Superior temporal gyrus (tissue), 1 donor: ENCODE data around the gene KLHDC4.
"Not testable (repeated sequence)": the region's sequence is repeated elsewhere in the genome, so short reads cannot be mapped to it uniquely, and the experiment has no call there.

Source experiments
- DNase-seq: peaks from one replicate; pipeline ENCODE4 v3.0.0-alpha.2; 2016; ENCODE audit errors: extremely low spot score

Gene KLHDC4

DNA sequence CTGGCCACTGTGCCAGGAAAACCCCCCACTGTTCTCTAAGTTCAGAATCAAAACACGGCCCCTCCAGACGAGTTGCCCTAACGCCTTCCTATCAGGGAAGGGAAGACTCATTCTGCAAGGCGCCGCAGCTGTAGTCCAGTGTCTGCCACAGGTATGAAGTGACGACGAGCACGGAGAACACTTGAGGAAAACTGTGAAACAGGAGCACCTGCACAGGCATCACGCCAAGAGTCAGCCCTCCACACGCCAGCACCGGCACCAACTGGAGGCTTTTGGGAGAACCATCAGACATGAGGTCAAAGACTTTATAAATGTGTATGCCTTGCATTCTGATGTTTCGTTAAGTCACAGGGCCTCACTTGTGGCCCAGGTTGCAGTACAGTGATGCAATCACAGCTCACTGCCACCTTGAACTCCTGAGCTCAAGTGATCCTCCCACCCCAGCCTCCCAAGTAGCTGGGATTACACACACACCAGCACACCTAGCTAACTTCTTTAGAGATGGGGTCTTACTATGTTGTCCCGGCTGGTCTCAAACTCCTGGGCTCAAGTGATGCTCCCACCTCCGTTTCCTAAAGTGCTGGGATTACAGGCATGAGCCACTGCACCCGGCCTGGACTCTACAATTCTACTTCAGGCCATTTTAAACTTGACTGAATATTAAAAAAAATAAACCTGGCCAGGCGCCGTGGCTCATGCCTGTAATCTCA lies 22.9 kb downstream of the KLHDC4 start:
- DNase-seq = no peak

DNA sequence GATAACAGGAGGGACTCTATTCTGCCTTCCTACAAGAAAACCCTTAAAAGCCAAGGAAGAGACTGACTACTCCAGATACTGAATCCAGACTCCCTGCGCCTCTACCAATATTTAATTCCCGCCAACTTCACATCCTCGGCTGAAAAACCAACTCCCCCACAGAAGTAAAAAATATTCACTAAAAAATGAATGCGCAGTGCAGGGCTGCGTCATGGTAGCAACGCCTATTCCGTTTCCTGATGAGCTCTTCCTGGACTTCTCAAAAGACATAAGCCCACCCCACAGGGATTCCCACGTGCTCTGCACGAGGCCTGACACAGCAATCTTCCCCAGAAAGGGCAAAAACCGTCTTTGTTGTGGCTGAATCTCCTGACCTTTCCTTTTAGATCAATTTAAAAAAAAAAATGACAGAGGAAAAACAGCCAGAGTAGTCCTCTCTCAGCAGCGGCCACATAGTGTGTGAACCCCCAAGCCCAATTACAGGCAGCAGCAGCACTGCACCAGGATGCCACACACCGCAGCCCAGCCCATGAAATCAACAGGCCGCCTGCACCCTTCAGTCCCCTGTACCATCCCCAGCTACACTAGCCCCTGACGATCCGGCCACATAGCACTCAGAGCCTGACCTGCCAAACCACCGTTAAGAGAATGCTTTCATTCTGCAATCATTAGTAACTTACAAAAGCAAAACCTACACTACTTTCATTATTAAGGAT lies 23.9 kb downstream of the KLHDC4 start:
- DNase-seq = no peak

DNA sequence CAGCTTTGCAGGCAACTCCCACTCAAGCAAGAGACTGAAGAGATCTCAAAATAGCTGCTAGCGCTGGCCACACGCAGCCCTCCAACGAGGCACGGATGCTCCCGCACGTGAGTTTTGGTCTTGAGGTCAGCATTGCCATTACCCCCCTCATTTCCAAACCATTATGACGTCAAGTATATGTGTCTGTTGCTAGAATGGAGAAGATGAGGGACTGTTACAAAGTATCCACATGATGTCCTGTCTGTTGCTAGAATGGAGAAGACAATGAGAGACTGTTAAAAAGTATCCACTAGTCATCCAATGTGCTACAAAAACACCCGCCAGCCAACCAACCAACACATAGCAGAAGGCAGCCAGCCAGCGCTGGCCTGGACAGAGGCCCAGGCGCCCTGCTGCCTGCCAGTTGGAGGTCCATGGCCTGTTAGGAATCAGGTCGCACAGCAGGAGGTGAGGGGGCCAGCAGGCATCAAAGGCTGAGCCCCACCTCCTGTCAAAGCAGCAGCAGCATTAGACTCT lies 24.8 kb downstream of the KLHDC4 start:
- peak; percentile 88 for DNase-seq

DNA sequence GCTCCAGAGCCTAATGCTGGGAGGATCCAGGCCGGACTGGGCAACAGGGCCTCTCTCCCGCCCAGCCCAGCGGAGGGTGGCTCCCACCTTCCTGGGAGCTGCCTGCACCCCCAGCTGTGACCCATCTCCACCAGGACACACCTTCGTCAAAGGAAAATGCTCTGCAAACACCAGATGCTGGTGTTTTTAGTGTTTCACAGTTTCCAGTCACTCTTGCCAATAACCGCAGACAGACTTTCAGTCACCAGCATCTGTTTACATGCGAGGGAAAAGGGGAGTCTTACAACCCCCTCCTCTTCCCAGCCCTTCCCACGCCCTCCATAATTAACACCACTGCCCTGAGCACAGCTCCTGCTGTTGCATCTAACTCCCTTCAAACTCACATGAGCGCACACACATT lies 25.3 kb downstream of the KLHDC4 start:
- no peak for DNase-seq

DNA sequence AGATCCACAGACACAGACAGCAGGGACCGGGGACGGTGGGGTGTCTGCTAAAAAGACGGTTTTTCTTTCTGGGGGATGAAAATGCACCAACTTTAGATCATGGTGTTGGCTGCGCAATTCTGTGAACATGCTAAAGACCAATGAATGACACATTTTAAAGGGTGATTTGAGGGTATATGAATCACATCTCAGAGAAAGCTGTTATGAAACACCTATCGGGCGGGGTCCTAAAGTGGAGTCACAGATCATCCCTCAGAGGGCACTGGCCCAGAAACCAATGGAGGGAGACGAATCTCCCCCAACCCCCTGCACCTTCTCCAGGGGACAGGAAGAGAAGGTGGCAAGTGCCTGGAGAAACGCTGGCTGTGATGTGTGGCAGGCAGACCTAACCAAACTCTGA lies 26.0 kb downstream of the KLHDC4 start:
- no peak for DNase-seq

DNA sequence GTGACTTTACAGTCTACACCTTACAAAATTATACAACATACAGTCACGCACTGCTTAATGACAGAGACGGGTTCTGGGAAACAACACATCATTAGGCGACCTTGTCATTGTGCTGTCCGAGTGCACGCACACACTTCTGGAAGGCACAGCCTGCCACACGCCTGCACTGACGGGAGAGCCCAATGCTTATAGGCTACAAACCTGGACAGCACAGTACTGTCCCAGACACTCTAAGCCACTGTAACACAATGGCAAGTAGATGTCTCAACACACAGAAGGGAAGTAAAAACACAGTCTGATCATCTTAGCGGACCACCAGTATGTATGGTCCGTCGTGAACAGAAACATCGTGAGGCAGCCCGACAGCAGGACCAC lies 29.8 kb downstream of the KLHDC4 start:
- DNase-seq = no peak

DNA sequence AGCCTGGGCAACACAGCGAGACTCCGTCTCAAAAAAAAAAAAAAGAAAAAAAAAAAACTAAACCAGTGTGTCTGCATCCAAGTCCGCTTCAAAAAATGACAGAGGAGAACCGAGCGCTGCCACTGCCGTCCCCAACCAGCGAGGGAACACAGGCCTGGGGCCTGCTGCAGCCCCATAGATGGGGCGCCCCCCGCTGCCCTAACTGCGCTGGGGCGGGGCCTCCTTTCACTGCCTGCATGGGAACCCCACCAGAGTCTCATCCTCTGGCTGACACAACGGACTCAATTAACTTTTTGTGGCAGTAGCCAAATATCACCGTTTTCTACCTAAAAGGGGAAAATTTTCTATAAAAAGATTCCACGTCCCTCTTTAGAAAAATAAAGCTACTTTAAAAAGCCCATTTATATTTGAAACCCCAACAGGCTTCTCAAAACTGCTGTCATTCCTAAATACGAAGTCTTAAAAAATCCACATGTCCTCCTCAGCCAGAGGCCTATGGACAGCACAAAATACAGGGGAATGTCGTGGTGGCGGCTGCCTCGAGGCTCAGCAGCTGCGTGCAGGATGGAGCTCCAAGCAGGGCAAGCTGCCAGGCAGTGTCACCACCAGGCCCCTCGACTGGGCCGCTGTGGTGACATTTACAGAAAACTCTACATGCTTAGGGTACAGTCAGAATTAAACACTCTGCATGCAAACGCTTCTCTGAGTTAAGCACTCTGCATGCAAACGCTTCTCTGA lies 30.3 kb downstream of the KLHDC4 start:
- DNase-seq = no peak

DNA sequence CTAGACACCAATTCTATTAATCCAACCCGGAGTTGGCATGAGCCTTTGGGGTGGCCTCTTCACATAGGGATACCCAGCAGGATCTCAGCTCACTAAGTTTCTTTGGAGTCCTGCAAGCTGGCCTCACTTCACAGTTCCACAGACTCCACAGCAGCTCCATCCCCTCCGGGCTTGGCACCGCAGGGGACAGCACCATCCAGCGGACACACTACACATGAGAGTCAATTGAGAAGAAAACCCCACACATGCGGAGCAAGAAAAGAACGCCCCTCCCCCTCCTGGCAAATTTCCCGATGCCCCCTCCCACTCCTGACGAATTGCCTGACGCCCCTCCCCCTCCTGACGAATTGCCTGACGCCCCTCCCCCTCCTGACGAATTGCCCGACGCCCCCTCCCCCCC lies 31.1 kb downstream of the KLHDC4 start:
- DNase-seq = no peak

DNA sequence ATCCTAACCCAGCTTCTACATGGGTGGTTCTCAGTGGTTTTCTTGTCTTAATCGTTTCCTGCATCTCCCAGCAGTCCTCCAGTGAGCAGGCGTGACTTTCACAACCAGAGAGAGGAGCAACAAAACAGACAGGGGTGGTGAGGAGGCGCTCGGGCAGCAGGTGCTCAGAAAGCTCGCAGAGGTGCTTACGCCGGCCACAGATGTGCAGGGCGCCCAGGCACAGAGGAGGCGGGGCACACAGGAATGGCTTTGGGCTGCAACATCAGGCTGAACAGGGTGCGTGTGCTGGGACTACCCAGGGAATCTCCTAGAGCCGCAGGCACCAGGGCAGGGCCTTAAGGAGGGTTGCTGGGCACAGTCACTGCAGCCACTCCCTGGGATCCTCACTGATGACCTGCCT lies 32.6 kb downstream of the KLHDC4 start:
- DNase-seq = no peak

DNA sequence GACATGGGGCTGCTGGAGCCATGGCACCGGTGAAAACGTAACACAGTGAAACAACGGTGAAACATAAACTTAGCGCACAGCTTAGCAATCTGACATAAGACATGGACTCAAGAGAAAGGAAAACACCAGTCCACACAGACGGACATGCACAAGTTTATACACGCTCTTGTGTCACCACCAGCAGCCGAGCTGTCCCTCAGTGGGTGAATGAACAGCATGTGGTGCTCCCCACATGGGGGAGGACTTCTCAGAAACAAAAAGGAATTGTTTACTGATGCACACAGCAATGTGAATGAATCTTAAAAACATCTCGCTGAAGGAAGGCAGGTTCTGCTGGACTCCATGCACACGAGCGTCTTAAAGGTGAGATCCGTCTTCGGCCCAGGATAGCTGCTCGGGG lies 34.2 kb downstream of the KLHDC4 start:
- no peak for DNase-seq

DNA sequence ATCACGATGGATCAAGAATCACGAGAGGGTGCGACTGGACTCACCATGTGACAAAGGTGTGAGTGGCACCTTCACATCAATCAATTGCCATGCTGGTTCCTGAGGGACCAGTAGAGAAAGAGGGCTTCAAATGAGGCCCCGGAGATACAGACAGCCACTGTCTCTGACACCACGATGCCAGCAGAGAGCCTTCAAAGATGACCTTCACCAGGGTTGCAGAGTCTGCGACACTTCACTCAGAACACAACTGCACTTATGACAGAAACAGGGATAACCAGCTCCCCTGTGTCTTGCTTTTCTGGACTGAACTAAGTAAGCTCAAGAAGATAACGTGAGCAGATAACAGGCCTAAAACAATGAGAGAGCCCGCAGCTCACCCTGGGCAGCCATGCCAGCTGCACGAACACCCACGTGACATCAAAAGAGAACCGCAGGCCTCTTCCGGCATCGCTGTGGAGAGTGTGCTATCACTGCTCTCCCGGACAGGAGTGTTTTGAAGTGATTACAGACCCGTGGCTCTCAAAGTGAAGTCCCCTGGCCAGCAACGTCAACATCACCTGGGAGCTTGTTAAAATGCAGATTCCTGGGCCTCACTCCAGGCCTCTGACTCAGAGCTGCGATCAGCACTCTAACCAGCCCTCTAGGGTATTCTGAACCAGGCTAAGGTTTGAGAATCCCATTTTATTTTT lies 36.4 kb downstream of the KLHDC4 start:
- DNase-seq = no peak

DNA sequence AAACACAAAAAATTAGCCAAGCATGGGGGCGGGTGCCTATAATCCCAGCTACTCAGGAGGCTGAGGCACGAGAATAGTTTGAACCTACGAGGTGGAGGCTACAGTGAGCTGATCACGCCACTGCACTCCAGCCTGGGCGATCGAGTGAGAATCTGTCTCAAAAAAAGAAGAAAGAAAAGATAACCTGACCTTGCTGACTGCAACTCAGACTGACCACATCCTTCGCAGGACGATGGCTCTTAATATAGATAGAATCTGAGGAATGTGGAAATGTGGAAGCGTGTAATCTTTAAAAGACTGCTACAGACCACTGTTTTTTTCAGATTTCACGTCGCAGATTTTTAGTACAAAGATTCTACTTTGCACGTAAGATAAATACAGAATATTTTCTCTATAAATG lies 37.8 kb downstream of the KLHDC4 start:
- no peak for DNase-seq

DNA sequence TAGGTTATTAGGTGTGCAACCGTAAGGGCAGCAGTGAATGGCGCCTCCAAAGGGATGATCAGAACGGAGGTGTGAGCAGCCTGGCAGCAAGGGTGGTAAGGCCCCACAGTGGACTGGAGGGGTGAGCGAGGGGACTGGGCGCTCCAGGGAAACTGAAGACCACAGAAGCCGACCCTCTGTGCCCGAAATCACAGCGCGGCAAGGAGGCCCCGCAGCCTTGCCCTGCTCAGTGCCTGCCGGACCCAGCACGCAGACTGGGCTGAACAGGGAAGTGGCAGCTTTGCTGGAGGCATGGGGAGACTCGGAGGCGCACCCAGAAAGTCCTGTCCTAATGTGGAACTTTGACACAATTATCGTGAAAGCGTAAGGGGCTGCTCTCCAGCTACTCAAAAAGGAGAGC lies 38.4 kb downstream of the KLHDC4 start:
- no peak for DNase-seq

DNA sequence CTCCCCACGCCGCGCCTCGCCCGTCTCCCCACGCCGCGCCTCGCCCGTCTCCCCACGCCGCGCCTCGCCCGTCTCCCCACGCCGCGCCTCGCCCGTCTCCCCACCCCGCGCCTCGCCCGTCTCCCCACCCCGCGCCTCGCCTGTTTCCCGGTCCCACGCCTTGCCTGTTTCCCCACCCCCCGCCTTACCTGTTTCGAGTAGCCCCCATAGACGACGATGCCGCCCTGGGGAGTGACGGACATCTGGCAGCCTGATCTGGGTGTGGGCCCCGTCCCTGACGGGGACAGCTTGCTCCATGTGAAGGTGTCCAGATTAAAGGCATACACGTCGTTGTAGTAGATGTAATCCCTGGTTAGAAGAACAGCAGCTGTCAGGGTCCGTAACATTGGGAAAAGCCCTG lies 39.2 kb downstream of the KLHDC4 start:
- not testable (repeated sequence) for DNase-seq

DNA sequence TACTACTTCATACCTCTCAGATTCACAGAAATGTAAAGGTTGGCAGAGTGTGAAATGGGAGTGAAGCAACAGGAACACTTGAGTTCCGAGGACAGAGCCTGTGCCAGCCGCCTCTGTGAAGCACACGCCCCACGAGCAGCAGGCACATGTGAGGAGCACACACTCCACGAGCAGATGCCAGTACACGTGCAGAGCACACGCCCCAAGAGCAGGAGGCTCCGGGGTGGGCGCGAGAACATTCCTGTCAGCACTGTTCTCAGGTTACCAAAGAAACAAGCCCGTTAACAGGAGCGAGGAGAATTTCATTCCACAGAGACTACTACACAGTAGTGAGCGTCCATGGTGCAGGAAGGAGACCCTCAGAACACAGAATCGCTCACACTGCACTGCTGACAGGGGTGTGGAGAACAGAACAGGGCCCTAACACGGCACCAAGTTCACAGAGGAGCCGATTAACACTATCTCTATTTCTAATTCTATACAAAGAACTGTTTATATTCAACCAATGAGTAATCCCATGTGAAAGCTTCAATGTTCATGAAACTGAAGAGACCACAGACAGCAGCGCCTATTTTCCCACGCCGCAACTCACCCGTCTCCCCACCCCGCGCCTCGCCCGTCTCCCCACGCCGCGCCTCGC lies 40.1 kb downstream of the KLHDC4 start:
- DNase-seq = peak; percentile 31

DNA sequence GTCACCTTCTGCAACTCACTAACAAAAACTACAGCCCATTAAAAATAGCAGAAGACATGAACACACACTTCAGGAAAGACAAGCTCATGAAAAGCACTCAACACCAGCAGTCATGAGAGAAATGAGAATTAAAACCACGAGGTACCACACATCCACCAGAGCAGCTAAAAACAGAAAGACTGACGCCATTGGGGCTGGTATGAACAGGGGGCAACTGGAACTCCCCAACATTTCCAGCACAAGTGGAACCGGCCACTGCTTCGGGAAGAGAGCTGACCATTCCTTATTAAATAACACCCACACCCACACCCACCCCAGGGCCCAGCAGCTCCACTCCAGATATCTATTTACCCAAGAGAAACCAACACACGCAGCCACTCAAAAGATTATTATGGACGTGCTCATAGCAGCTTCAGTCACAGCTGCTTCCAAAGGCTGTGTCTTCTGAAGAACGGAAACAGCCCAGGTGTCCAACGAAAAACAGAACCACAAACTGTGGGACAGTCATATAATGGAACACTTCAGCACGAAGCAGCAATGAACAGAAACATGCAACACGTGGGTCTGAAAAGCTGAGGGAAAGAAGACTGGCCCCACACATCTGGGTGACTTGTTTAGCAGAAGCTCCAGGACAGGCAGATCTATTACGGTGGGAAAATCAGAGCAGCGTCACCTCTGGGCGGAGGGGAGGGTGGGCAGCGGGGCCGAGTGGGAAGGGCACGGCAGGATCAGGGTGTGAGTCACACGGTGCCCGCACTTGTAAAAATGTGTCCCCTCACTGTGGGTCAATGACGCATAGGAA lies 41.1 kb downstream of the KLHDC4 start:
- no peak for DNase-seq

DNA sequence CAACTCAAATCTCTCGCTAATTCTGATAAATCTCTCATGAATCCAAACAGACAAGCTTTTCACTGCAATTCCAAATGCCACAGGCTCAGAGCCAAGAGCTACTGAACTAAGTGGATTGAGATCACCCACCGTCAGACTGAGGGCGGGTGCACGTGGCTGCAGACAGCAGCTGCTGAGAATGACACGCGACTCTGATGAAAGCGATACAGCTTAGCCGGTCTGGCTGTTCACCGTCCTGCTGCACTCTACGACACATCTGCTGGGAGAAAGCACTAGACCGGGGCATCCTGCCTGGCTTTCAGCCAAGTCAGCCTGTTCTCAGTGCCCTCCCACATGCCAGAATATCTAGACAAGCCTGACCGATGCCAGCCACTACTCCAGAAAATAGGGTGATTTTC lies 42.6 kb downstream of the KLHDC4 start:
- DNase-seq = peak; percentile 95

DNA sequence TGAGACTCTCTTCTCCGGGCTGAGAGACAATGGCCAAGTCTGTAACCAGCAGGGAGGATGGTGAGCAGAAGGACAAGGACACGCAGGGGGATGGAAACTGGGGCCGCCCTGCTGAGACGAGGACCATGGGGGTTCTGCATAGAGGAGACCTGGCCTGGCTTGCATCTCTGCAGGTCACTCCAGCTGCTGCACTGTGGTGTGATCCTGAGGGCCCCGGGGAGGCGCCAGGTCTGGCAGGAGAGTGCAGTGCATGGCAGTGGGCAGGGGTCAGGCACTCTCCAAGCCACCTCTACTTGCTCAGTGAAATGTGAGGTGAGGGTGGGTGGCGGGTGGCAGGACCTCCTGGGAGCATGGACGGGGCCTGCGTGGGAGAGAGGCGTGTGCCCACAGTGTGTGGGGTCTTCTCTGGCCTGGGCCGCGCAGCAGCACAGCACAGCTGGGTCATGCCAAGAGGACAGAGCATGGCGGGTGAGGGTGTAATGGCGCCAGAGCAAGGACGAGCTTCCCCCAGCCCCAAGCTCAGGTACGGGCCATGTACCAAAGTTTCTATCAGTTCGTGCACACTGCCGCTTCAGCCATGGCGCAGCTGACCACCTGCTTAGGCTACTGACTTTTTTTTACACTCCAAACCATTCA lies 43.1 kb downstream of the KLHDC4 start:
- no peak for DNase-seq

DNA sequence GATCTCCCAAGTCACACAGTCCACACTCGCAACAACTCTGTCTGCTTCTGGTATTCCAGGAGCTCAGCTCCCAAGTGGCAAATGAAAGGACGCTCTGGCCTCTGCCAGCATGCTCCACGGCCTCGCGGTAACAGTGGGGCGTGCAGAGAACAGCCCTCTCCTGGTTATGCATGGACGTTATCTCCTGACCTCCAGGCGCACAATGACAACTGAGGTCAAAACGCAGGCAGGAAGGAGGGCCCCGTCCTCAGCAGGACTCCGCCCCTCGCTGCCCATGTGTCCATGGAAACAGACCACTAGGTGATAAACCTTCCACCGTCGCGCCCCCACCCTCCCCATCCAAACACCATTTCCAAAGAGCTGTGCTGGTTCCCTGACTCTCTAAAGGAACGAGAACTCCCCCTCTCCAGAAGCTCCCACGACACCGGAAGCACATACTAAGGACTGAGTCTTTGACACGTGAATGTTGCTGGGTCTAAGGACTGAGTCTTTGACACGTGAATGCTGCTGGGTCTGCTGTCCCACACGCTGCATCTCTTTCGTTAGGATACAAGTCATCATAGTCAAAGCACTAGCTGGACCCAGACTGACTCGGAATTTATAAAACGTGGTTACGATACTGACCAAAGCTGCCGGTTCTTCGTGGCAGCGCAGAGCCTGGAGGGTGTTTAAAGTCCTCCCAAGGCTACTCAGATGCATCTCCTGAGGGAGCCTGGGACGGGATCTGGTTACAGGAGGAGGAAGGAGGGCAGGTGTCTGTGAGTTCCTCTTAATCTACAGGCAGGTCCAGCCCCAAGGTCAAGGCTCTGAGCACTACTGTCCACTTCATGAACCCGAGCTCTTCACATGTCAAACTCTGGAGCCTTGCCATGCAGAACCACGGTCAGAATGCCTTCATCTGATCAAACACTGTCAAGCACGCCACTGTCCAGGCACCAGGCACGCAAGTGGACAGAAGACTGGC lies 43.9 kb downstream of the KLHDC4 start:
- no peak for DNase-seq
